Cerebellar cortex (tissue), 1 donor: ENCODE results near the gene SLC39A11.
"Not testable (repeated sequence)": the region's sequence is repeated elsewhere in the genome, so short reads cannot be mapped to it uniquely, and the experiment has no call there.

Experiments used
- DNase-seq: peaks from one replicate; pipeline ENCODE4 v3.0.0-alpha.2; 2015; ENCODE audit warnings: low spot score

The SLC39A11 gene

DNA sequence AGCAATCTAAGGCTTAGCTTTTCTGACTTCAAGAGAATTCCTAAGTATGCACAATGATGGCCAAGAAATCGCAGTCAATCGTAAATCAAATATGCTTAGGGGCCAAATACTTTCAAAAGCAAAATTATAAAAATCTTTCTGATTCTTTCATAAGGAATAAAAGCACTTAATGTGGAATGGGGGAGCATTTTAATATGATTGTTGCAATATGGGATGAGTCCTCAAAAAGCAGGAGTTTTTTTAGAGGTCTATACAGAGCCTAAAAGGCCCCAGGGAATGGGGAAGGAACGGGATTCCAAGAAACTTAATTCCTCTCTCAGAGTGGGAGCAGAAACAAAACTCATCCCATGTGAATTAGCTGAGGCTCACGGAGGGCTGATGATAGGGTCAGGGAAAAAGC lies 14.7 kb upstream of the SLC39A11 start:
- DNase-seq: no peak

DNA sequence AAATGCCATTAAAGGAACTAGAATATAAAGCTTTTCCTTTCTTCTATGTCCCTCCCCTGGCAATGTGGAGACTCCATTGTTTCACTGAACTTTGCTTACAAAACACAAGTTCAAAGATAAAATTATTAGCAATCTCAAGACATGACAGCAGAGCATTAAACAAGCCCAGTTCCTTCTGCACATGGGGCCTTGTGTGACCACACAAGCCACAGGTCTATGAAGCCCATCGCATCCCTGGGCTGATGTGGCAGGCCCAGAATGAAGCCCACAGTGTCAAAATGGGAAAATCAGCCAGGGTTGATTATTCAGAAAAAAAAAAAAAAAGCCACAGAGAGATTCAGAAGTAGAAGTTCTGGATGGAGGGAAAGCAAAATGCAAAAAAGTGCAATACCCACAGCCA lies 12.9 kb upstream of the SLC39A11 start:
- DNase-seq: no peak

DNA sequence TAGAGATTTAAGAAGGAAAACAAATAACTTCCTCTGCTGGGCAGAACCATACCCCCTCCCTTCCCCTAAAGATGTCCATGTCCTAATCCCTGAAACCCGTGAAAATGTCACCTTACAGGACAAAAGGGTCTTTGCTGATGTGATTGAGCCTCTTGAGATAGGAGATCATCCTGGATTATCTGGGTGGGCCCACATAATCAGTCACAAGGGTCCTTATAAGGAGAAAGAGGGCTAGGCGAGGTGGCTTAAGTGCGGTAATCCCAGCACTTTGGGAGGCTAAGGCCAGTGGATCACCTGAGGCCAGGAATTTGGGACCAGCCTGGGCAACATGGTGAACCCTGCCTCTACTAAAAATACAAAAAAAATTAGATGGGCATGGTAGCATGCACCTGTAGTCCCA lies 12.0 kb upstream of the SLC39A11 start:
- no peak for DNase-seq

DNA sequence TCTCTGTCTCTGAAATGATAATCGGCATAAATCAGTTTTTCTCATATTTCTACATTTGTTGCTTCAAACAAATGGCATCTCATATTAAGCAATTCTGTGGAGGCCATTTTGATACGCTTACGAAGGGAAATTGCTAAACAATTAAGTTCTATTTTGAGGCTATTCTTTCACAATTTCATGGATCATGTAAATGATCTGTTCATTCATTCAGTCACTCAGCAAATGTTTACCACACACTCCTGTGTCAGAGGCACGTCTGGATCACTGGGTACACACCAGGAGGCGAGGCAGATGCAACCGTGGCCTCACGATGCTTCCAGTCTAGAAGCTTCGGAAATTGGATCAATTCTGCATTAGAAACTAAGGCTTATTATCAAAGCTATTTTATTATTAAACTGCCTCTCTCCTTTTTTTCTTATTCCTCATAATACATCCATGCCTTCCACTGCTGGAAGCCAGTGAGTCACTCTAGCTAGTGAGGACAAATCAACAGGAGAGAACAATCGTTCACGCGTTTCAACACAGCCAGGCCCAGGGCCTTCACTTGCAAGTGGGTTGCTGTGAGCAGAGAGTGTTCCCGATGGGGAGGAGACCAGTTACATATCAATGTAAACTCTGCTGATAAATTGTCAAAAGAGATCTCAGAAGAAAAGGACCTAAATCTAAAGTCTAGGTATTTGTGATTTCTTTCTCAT lies 11.3 kb upstream of the SLC39A11 start:
- no peak for DNase-seq

DNA sequence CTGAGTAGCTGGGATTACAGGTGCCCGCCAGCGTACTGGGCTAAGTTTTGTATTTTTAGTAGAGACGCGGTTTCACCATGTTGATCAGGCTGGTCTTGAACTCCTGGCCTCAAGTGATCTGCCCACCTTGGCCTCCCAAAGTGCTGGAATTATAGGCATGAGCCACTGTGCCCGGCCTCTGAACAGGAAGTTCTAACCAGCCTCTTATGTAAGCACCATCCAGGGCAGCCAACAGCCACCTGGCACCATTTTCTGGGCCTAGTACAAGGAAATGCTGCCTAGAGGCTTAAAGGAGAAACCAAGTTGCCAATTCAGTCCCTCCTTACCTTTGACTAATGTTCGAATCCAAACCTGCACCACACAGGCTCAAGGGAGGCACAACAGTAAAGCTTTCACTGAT lies 8.5 kb upstream of the SLC39A11 start:
- peak; percentile 76 for DNase-seq

DNA sequence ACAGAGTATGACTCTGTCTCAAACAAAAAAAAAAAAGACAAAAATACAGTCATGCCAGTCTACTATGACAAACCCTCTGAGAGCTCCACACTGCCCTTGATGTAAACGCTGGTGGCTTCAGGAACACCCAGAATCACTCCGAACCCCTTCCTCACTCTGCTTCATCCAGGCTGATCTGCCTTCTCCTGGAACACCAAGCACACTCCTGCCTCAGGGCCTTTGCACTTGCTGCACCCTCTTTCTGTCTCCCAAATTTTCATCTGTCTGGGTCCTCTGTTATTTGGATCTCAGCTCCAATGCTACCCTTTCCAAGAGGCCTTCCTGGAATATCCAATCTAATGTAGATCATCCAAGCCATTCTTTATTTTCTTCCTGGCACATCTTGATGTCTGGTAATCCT lies 7.9 kb upstream of the SLC39A11 start:
- DNase-seq: no peak

DNA sequence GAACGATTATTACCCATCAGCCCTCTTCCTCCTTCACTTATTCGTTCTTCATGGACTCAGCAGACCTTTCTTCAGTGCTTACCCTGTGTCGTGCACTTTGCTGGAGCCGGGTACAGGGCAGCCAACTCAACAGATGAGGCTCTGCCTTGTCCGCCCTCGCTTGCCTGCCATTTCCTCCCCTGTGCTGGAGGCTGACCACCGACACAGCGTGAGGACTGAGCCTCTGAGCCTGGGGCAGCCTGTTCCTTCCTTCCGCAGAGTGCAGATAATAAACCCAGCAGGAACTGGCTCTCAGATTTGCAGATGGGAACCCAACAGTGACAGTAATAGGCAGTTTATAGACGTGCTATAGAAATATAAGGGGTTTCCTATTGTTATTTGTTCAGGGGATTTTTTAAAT lies 7.0 kb upstream of the SLC39A11 start:
- peak; percentile 93 for DNase-seq

DNA sequence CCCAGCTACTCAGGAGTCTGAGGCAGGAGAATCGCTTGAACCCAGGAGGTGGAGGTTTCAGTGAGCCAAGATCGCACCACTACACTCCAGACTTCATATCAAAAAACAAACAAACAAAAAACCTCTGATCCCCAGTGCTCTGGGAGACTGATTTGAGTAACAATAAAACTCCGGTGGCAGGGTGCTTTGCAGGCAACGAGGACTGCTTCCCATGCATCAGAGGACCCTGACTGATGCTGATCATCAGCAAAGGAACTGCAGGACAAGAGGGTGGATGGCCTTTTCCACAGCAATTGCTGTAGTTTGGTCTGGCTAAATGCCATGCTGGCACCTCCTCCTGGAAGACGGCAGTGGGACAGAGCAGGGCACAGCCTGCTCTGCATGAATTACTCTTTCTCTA lies 6.4 kb upstream of the SLC39A11 start:
- DNase-seq: no peak

DNA sequence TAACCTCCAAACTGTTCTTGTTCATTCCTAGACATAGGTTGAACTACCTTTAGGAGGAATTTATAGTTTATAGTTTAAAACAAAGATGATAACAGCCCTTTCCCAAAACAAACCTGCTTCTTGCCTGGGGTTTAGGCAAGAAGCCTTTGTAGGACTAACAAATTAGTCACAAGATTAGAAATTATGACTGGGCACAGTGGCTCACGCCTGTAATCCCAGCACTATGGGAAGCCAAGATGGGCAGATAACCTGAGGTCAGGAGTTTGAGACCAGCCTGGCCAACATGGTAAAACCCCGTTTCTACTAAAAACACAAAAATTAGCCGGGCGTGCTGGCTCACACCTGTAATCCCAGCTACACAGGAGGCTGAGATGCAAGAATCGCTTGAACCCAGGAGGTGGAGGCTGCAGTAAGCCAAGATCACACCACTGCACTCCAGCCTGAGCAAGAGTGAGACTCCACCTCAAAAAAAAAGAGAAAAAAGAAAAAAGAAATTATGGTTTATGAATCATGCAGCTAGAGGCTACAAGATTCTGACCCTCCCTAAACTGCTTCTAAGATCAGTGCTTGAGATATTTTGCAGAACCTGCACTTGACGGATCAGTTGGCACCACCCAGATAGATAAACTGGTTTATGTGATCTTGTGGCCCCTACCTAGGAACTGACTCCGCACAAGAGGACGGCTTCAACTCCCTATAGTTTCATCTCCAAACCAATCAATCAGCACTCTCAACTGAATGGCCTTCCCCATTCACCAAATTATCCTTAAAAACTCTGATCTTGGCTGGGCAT lies 5.7 kb upstream of the SLC39A11 start:
- DNase-seq: not testable (repeated sequence)

DNA sequence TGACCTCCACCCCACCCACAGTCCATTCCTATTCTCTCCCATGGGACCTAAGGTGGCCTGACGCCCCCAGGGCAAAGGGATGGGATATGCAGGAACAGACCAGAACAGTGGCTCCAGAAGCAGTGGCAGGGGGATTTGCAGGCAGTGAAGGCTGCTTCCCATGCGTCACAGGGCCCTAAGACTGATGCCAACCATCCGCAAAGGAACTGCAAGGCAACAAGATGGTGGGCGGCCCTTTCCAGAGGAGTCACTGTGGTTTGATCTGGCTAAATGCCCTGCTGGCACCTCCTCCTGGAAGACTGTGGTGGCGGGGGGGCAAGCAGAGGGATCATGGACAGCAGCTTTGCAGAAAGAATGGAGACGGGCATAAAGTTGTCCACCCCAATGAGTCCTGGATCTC lies 4.4 kb upstream of the SLC39A11 start:
- DNase-seq: no peak

DNA sequence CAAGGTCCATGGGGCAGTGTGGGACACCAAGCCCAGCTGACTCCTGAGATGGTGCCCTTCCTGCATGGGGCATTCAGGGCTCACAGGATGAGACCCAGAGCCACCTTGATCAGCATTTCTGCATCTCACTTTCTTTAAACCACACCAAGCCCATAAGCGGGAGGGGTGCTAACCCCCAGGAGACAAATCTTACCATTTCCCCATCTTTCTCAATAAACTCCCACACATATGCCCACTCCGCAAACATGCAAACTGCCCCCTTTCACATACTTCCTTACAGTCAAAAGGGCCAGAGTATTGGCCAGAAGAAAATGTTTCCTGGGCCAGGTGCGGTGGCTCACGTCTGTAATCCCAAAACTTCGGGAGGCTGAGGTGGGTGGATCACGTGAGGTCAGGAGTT lies 3.7 kb upstream of the SLC39A11 start:
- DNase-seq: no peak

DNA sequence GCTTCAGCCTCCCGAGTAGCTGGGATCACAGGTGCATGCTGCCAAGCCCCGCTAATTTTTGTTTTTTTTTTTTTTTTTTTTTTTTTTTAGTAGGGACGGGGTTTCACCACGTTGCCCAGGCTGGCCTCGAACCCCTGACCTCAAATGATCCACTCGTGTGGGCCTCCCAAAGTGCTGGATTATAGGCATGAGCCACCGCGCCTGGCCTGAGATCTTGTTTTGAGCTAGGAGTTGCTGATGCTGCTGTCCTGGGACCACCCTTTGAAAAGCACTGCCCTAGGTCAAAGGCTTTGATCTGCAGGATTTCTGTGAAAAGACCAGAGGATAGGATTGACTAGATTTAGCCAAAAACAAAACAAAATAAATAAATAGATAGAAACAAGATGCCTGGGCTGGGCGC lies 798 bp upstream of the SLC39A11 start:
- DNase-seq: no peak

DNA sequence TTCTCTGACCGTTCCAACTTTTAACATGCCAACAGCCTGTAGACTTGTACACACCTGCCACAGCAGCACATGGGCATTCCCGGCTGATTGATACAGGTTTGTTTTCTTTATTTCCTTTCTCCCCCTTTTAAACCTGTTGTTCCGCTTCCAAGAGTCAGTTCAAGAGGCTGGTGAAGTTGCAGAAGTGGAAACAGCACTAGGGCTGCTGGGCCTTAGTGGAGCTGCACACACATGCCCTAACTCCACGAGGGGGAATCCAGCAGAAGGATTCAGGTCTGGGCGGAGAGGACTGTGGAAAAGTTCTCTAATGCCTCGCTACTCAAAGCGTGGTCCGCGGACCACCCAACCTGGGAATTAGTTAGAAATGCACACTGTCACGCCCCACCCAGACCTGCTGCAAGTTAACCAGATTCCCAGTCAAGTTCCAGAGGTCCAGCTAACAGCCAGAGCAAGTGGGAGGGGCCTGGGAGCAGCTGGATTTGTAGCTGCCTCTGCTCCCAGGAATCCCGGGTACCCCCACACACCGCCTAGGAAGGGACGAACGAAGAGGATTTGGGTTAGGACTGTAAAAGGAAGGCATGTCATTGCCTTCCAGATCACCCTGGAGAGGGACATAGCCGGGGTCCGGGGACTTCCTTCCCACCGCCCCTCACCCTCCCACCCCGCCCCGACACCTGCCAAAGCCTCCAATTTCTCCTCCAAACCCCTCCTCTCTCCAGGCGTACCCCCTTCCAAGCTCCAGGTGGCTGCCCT lies 542 bp downstream of the SLC39A11 start:
- DNase-seq: peak; percentile 19

DNA sequence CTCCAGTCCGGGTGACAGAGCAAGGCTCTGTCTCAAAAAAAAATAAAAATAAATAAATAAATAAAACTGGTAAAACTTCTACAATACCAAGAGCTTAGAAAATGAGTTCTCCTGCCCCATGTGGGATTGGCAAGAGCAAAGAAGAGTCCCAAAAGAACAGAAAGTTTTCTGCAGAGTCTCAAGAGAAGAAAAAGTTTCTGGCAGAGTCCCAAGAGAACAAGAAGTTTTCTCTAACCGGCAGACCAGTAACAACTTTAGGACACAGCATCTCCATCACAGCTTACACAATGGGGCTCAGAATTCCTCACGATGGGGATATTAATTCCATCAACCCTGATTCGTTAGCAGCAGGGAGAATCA lies 1.1 kb downstream of the SLC39A11 start:
- DNase-seq: peak; percentile 15

DNA sequence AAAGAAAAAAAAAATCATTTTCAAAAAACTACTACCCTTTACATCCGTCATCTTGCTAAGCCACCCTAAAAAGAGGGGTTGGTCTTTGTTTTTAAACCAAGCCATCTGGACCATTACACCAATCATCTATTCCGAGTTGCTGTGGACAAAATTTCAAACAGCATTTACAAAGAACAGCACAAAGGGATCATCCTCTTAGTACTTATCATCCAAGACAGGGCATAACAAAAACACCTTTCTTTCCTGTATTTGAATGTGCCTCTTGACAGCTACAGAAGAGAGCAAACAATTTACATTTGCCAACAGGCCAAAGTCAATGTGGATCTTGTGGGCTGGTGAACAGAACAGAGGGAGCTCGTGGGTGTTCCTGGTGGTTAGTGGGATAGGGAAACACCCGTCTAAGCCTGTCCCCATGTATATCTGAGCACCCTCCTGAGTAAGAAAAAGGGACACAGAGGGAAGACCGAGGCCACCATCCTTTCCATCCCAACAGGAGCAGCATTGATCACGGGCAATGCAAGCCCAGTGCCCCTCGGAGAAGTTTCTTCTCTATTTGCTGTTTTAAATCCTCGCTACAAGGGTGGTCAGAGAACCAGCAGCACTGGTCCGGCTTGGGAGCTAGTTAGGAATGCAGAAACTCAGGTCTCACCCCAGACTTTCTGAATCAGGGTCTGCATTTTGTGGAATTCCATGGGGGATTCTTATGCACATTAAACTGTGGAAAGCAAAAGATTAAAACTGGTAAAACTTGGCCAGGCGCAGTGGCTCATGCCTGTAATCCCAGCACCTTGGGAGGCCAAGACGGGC lies 1.9 kb downstream of the SLC39A11 start:
- peak; percentile 37 for DNase-seq

DNA sequence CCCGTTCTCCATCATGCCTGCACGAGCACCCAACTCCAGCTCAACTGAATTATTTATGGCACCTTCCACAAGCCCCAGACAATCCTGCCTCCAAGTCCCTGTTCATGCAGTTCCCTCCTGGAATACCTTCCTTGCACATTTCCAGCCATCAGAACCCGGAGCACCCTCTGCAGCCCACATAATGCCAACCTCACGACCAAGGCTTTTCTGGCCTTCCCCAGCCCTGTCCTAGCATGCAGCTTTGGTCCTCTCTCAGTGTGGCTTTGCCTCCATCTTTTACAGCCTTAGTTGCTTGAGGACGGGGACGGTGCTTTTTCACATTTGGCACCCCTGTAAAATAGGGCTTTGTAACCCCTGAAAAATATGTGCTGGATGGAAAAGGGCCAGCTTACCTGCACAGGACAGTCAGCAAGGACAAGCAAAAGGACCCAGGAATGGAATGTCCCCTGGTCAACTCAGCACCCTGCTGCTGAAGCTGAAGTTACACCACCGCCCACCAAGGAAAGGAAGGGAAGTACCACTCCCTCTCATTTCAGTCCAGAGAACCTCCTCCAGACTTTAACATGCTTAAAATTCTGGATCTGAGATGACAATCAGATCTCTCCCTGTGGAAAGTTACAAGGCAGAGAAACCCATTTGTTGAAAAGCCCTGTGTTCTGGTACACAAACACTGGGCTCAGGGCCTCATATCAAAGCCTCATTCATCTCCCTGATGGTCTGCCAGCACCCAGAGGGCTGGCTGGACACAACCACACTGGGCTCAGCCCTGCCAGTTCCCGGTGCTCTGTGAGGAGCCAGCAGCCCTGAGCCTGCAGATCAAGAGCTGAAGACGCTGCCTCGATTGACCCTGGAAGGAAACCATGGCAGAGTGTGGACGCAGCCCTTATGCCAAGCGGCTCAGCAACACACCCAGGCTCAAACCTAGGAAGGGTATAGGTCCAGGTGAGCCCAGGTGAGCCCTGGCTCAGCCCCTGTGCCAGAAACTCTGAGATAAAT lies 2.9 kb downstream of the SLC39A11 start:
- peak; percentile 82 for DNase-seq

DNA sequence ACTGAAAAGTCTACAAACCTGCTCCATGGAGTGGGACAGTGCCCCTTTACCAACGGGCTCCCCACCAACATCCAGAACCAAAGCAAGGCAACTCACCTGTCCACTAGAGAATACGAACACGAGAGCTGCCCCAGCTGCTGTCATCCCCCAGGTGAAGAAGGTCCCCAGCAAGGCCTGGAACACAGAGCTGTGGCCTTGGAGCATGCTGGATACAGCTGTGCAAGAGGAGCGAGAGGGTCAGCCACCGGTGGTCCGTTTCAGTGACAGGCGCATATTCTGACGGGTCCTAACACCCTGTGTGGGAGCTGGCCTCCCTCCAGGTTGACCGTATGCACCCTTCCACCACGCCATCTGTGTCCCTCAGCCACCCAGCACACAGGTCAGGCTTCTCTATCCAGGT lies 3.9 kb downstream of the SLC39A11 start:
- DNase-seq: peak; percentile 17

DNA sequence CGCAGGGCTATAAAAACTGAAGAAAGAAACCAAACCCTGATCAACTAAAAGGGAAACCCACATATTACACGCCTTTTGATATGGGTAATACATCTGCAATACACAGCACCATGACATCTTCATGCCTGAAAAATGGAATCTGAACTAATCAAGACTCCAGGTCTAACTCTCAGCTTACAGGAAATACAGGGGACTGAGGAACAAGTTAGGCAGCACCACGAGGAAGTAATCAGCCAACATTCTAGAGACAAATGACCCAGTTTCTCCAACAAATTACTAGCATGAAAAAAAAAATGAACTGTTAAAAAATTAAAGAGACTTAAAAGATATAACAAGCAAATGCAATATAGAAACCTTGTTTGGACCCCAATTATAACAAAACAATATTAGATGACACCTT lies 9.1 kb downstream of the SLC39A11 start:
- no peak for DNase-seq

DNA sequence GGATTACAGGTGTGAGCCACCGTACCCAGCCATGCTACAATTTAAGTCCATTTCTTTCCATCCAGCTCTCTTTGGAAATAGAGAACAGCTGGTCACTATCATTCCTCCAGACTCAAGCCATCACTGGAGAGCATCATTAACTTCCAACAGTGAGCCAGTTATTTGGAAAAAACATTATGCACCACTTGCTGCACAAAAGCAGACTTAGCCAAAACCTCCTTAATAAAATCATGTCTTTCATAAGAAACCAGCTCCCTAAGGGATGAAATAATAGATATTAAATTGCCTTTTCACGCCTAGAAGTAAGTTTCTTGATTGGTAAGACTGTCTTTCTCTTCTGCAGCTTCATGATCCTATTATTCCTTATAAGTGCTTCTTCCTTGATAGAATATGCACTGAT lies 17.9 kb downstream of the SLC39A11 start:
- no peak for DNase-seq

DNA sequence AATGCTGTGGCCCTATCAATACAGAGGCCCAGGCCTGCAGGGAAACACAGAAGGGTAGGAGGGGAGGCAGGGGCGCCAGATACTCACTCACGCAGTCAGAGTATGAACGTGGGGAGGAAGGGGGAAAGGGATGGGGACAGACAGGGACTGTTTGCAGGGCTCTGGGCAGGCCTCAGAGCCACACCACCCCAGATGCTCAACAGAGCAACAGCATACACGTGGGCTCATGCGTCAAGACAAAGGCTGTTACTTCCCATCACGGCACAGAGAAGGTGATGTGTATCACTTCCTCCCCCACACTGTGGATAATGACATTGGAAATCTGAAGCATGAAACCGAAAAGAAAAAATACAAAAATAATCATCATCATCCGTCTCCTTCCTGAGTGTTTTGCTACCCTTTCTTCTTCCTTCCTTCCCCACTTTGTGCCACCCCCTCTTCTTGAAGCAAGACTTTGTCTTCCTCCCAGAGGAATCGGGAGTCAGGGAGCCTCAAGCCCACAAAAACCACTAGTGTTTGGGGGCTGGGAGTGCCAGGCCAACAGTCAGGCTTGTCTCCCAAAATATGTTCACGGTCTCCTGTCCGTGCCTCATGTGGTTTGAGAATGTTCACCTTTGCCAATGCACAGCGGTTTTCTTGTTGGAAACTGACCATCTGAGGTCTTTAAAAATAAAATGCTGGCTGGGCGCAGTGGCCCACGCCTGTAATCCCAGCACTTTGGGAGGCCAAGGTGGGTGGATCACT lies 20.1 kb downstream of the SLC39A11 start:
- no peak for DNase-seq
